H1 (cell line): ENCODE data around the gene TTC33. TPM values are rescaled to one million over a fixed set of nuclear protein-coding genes. Genes with fewer than 3 reads are reported as not detected.

ENCODE experiments used
- CBX8 ChIP-seq: fragments of 300-800, 300-1000 bp; sonication (generic); IDR thresholded peaks from 2 replicates; pipeline ENCODE4 v1.7.1; 2016; ENCODE audit warnings: low read depth, low read length, borderline replicate concordance
- CHD7 ChIP-seq: fragments of 300-600 bp; sonication (generic); IDR thresholded peaks from 2 replicates; pipeline ENCODE4 v1.7.1; 2012; ENCODE audit warnings: low read length, moderate library complexity, mild to moderate bottlenecking, inconsistent platforms; ENCODE audit not compliant: insufficient replicate concordance
- GTF2F1 ChIP-seq: IDR thresholded peaks from 2 replicates; pipeline ENCODE4 v1.6.1; 2012; ENCODE audit warnings: low read depth, low read length, improper control_type of control experiment, borderline replicate concordance
- RAD21 ChIP-seq, 2 experiments: IDR thresholded peaks in 1 of 2; conservative IDR thresholded peaks in 1 of 2; 2 replicates each; pipeline ENCODE4 v1.6.1; 2011; ENCODE audit warnings: low read depth in 2 of 2, low read length in 2 of 2, improper control_type of control experiment in 1 of 2, inconsistent platforms in 1 of 2, mild to moderate bottlenecking in 1 of 2, moderate library complexity in 1 of 2
- RXRA ChIP-seq: IDR thresholded peaks from 2 replicates; pipeline ENCODE4 v1.6.1; 2011; ENCODE audit warnings: low read depth, mild to moderate bottlenecking, low read length, moderate library complexity; ENCODE audit not compliant: insufficient read depth
- polyA plus RNA-seq, 7 experiments: library from polyadenylated mRNA; depleted of rRNA in 3 of 7; stranded (reverse) in 5 of 7; unstranded in 2 of 7; fragments of >200 nt in 5 of 7; fragments of 200-250 nt in 2 of 7; gene quantifications; 1 replicate in 5 of 7; 2 replicates in 1 of 7; 4 replicates in 1 of 7; pipeline versions ENCODE4 v1.2.1 to v1.2.3, GENCODE V29; 2011 to 2013; ENCODE audit warnings: missing spikeins in 2 of 7, mixed read lengths in 2 of 7
- total RNA-seq: library from RNA; stranded (reverse); fragmentation: NEBNext Ultra II Directional; extraction: Animal tissue kit (Norgen Biotek cat#: 25700); gene quantifications from 2 replicates; pipeline ENCODE4 v1.2.1, GENCODE V29; 2021
- TF ChIP-seq, protein P1 (sequence below), 3 experiments: IDR thresholded peaks; 1 replicate in 2 of 3; 2 replicates in 1 of 3; pipeline versions ENCODE4 v1.5.1 to v1.6.1; 2011; ENCODE audit warnings: low read length in 3 of 3, mild to moderate bottlenecking in 3 of 3, inconsistent platforms in 2 of 3, low read depth in 1 of 3, moderate library complexity in 1 of 3; ENCODE audit not compliant: insufficient read depth in 1 of 3; ENCODE audit errors: control extremely low read depth in 1 of 3

The TTC33 gene
- total and polyA plus RNA-seq, 2 of the 8 experiments (the other 6 are each of a cell fraction or from before 2014, with no cell fraction given): 1.2 to 12.6 TPM

DNA sequence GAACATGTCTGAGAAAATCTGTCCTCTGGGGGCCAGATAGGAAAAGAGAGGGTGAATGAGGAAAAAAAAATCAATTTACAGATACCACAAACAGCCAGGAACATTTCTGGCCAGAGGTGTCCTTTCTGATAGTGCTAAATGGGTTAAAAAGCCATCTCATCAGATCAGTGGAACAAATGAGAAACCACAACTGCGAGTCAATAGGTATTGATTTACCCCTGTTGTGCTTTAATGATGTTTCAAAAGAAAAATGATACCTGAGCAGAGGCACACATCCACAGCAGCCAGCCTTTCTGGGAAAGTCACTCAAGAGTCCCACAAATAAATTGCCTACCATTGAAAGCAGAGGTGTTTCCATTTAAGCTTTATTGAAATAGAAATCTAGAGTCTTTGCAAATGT lies 155.4 kb downstream of the TTC33 start (continued):
- TF ChIP-seq, protein P1, sequence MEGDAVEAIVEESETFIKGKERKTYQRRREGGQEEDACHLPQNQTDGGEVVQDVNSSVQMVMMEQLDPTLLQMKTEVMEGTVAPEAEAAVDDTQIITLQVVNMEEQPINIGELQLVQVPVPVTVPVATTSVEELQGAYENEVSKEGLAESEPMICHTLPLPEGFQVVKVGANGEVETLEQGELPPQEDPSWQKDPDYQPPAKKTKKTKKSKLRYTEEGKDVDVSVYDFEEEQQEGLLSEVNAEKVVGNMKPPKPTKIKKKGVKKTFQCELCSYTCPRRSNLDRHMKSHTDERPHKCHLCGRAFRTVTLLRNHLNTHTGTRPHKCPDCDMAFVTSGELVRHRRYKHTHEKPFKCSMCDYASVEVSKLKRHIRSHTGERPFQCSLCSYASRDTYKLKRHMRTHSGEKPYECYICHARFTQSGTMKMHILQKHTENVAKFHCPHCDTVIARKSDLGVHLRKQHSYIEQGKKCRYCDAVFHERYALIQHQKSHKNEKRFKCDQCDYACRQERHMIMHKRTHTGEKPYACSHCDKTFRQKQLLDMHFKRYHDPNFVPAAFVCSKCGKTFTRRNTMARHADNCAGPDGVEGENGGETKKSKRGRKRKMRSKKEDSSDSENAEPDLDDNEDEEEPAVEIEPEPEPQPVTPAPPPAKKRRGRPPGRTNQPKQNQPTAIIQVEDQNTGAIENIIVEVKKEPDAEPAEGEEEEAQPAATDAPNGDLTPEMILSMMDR (IDR thresholded peaks at IDR 0.05; ENCODE audit: control extremely low read depth in 1 of 3, insufficient read depth in 1 of 3, low read depth in 1 of 3, low read length in 3 of 3): no peak
- no peak for TF ChIP-seq RXRA
- TF ChIP-seq CHD7: no peak
- TF ChIP-seq RAD21 (IDR thresholded peaks at IDR 0.05 in 1 of 2, conservative IDR thresholded peaks at IDR 0.05 in 1 of 2; ENCODE audit: low read depth in 2 of 2, low read length in 2 of 2): no peak
- TF ChIP-seq CBX8: no peak
- no peak for TF ChIP-seq GTF2F1
